GM13977 (cell line): ENCODE results near the gene UBN1.

Experiments used
- DNase-seq: peaks from one replicate; pipeline ENCODE4 v3.0.0; 2012; ENCODE audit warnings: low spot score
- in situ Hi-C: fragments of 300-500 bp; cut with MboI; formaldehyde crosslinking; loops from one replicate; pipeline ENCODE4 v1.12.0; 2022; ENCODE audit warnings: low sequenced_read_pairs, low pct_unique_long_range_greater_than_20kb, mixed read lengths, inconsistent platforms; ENCODE audit not compliant: unreplicated experiment
- TF ChIP-seq, protein P1 (sequence below): IDR thresholded peaks from 2 replicates; pipeline ENCODE4 v1.5.1; 2012; ENCODE audit warnings: mild to moderate bottlenecking, control low read depth; ENCODE audit not compliant: insufficient read depth; ENCODE audit errors: extremely low read depth, missing control alignments

Gene UBN1

DNA sequence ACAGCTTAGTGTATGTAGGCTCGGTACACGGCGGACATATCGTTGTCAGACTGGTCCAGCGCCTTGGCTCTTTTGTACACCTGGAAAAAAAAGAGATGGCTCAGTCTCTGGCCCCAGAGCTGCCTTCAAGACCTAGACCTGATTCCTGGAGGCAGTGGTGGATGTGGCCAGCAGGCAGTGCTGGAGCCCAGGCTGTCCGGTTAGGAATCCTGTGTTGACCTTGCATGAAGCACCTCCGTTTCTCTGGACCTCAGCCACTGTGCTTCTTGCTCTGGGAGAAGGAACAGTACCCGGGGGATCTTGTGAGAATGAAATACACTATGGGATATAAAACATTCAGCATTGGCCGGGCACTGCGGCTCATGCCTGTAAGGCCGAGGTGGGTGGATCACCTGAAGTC is 42.0 kb upstream of the UBN1 start:
- TF ChIP-seq, protein P1, sequence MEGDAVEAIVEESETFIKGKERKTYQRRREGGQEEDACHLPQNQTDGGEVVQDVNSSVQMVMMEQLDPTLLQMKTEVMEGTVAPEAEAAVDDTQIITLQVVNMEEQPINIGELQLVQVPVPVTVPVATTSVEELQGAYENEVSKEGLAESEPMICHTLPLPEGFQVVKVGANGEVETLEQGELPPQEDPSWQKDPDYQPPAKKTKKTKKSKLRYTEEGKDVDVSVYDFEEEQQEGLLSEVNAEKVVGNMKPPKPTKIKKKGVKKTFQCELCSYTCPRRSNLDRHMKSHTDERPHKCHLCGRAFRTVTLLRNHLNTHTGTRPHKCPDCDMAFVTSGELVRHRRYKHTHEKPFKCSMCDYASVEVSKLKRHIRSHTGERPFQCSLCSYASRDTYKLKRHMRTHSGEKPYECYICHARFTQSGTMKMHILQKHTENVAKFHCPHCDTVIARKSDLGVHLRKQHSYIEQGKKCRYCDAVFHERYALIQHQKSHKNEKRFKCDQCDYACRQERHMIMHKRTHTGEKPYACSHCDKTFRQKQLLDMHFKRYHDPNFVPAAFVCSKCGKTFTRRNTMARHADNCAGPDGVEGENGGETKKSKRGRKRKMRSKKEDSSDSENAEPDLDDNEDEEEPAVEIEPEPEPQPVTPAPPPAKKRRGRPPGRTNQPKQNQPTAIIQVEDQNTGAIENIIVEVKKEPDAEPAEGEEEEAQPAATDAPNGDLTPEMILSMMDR: no peak
- DNase-seq: no peak
- in situ Hi-C loops: no loop called here

DNA sequence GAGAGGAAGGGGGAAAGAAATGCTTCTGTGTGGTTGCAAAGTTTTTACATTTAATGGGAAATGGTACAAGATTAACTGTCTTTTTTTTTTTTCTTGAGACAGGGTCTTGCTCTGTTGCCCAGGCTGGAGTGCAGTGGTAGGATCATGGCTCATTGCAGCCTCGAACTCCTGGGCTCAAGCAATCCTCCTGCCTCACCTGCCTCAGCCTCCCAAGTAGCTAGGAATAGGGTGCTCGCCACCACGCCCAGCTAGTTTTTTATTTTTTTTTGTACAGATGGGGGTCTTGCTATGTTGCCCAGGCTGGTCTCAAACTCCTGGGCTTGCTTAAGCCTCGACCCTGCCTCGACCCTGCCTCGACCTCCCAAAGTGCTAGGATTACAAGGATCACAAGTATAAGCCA is 41.0 kb upstream of the UBN1 start:
- no peak for DNase-seq
- TF ChIP-seq, protein P1: no peak
- in situ Hi-C loops: no loop called here

DNA sequence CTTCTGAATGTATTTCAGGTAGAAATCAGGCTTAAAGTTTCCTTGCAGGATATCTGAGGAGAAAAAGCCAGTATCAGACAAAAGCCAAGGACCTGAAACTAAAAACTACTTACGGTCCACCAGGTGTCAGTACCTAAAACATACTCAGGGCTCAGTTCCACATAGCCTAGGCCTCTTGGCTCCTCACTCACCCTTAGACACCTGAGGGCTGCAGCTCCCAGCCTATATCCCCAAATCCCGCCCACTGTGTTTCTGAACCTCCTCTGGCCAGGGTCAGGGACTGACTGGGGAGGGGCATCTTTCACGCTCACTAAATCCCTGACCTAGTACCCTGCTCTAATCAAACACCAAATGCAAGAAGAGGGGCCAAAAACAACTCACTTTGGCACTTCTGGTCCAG is 36.0 kb upstream of the UBN1 start:
- DNase-seq: no peak
- in situ Hi-C loops: no loop called here

DNA sequence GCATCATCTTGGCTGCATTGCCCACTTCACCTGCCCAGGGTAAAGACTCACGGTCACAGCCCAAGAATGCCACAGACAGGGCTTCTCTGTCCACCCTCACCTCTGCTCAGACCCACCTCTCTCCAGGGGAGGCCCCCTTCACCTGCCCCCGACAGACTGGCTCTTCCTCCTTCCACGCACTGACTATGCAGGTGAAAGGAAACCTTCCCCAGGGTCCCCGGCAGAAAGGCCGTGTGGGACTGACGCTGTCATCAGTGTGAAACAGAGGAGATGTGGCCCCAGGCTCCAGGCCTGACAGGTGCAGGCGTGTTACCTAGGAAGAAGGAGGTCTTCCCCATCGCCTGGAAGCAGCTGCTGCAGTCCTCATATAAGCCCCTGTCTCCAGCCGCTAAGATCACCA is 35.5 kb upstream of the UBN1 start:
- DNase-seq: no peak
- TF ChIP-seq, protein P1: no peak
- in situ Hi-C loops: no loop called here

More for the DNA sequence above, 36.0 kb upstream of the UBN1 start:
- TF ChIP-seq, protein P1: no peak

DNA sequence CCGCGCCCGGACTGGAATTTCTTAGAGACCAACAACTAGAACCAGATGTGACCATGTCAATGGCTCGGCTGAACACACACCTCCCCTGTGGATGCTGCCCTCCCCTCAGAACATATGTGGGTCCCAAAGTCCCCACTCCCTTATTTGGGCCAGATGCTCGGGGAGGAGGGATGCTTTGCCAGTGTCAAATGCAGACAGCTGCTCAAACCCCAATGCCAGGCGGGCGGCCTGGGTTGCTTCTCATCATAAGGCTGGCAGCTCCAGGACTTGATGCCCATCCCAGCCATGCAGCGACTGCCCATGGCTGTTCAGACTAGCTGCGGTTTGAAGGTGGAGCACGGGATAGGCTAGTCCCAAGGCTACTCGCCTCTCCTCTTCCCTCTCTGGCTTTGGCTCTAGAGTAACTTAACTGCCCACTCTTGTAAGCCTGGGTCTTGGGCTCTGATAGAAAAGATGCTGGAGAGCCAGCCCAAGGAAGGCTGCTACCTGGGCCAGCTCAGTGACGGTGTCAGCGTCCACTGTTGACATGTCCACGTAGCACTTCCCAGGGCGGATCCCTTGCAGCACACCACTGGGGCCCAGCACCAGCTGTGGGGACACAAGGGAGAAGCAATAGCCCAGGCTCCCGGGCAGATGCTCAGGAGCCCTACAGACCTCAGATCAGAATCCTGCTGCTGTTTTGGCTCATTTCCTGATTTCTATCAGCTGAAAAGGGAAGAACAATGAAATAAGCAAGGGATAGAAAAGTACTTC is 33.9 kb upstream of the UBN1 start:
- TF ChIP-seq, protein P1: no peak
- in situ Hi-C loops: no loop called here
- no peak for DNase-seq

DNA sequence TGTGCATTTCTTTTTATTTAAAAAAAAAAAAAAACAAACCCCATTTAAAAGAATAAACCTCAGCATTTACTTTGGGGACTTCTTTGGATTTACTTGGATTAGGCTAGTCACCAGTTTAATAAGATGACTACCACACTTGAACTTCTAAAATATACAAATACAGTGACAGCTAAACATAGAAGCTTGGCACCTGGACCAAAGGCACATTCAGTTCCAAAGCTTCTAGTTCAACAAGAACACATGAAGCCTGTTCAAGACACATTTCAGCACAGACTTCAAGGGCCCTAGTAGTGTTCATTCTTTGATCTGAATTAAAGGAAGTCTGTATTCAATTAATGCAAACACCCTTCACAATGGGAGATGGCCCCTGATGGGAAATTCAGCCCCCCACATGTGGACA is 33.2 kb upstream of the UBN1 start:
- in situ Hi-C loops: no loop called here
- TF ChIP-seq, protein P1: no peak
- no peak for DNase-seq
